Prostate gland (tissue), 2 donors: Measurements from ENCODE around the gene TRAPPC14.

Experiments
- POLR2A ChIP-seq: fragments of 450-650 bp; IDR thresholded peaks from one replicate; pipeline ENCODE4 v1.6.1; 2016; ENCODE audit warnings: antibody characterized with exemption, mild to moderate bottlenecking
- POLR2AphosphoS5 ChIP-seq: sonication (generic); formaldehyde crosslinking; IDR thresholded peaks from one replicate; pipeline ENCODE4 v1.6.1; 2017; ENCODE audit warnings: antibody characterized with exemption
- TF ChIP-seq, protein P1 (sequence below), 4 experiments: fragments of 200-600 bp in 2 of 4; fragments of 450-650 bp in 2 of 4; sonication (generic) in 2 of 4; IDR thresholded peaks; 1 replicate in 3 of 4; 2 replicates in 1 of 4; pipeline ENCODE4 v1.5.1; 2016 to 2019; ENCODE audit warnings: antibody characterized with exemption in 4 of 4, mild to moderate bottlenecking in 2 of 4, moderate library complexity in 2 of 4

DNA sequence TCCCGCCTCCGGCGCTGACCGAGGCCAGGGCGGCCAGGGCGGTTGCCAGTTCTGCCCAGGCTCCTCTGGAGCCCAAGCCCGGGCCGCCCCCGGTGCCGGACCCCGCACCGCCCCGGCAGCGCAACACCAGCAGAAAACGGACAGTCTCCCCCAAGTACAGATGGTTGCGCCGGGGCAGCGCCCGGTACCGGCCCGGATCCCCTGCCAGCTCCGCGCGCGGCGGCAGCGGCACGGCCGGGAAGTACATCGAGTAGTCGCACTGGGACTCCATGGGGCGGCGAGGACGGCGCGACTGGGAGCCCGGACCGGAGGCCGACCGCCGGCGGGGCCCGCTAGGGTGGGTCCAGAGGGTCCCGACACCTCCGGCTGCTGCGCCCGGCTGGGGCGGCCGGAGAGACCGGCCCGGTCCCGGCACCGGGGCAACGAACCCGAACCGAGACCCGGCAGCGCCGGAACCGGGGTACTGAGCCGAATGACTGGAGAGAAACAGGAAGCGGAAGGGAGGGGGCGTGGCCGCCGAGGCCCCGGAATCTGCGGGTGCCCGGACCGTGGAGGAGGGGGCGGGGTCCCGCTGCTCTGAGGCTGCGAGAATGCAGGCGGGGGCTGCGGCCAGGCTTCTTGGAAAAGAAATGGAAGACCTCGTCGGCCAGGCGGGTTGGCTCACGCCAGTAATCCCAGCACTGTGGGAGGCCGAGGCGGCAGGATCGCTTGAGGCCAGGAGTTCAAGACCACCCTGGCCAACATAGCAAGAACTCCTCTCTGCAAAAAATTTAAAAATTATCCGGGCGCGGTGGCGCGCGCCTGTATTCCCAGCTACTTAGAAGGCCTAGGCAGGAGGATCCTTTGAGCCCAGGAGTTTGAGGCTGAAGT is at the start of gene TRAPPC14:
- TF ChIP-seq, protein P1, sequence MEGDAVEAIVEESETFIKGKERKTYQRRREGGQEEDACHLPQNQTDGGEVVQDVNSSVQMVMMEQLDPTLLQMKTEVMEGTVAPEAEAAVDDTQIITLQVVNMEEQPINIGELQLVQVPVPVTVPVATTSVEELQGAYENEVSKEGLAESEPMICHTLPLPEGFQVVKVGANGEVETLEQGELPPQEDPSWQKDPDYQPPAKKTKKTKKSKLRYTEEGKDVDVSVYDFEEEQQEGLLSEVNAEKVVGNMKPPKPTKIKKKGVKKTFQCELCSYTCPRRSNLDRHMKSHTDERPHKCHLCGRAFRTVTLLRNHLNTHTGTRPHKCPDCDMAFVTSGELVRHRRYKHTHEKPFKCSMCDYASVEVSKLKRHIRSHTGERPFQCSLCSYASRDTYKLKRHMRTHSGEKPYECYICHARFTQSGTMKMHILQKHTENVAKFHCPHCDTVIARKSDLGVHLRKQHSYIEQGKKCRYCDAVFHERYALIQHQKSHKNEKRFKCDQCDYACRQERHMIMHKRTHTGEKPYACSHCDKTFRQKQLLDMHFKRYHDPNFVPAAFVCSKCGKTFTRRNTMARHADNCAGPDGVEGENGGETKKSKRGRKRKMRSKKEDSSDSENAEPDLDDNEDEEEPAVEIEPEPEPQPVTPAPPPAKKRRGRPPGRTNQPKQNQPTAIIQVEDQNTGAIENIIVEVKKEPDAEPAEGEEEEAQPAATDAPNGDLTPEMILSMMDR (IDR thresholded peaks at IDR 0.05) = no peak
- peak; percentile 45 for TF ChIP-seq POLR2A
- peak; percentile 80 for TF ChIP-seq POLR2AphosphoS5
